Measurements from ENCODE around the gene DNM3. TPM values are rescaled to one million over a fixed set of nuclear protein-coding genes. Genes with fewer than 3 reads are reported as not detected.

The DNM3 gene
- polyA plus RNA-seq, 3 donors, result 0.15 TPM; not detected in 2

DNA sequence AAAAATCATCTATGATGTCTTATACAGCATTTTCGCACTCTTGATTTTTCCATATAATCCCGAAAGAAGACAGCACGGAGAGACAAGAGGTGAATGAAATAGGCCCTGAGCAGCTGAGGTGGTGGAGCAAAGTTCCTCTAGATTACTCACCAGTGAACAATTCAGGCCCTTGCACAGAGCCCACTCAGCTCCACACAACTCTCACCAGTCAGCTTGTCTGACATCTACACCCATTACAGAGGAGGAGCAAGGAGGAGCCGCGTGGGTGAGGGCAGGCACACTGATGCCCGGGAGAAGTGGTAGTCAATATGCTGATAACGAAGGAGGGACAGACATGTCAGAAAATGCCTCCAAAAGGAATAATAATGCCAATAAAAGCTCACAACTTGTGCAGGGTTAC, 59.9 kb downstream of the DNM3 start:
- H3K4me3 Mint-ChIP-seq, result no peak overlapping the region
- H3K4me1 Mint-ChIP-seq, result peaks cover 12% of the 10 kb centered on the region
- H3K27ac Mint-ChIP-seq, result peak overlapping the region in 1 of 7 donors; percentile 57
- Histone ChIP-seq H3K79me2 (ENCODE audit: insufficient read depth, low read length) (no peaks in the 10 kb centered on the region), H3K27me3 (ENCODE audit: control insufficient read depth in 2 of 2, insufficient read depth in 2 of 2, low read length in 2 of 2) (no peaks in the 10 kb centered on the region), H3K4me2 (replicated peaks; ENCODE audit: extremely low read depth, low read length, poor library complexity, severe bottlenecking) (no peak overlapping the region), H3K9me3 (replicated peaks in 1 of 2; ENCODE audit: control insufficient read depth in 1 of 2, insufficient read depth in 1 of 2, low read length in 2 of 2) (no peaks in the 10 kb centered on the region), H3K9ac (ENCODE audit: insufficient read depth, low read length, poor library complexity, severe bottlenecking) (no peak overlapping the region), H2AFZ (ENCODE audit: insufficient read depth, low read depth, low read length, poor library complexity, severe bottlenecking) (no peak overlapping the region), H4K20me1 (ENCODE audit: insufficient read depth, low read length) (no peaks in the 10 kb centered on the region), H3K4me1 (ENCODE audit: control insufficient read depth in 1 of 2, insufficient read depth in 2 of 2, low read length in 2 of 2) (no peaks in the 10 kb centered on the region), H3K36me3 (replicated peaks in 1 of 2; ENCODE audit: control insufficient read depth in 1 of 2, insufficient read depth in 2 of 2, low read length in 2 of 2) (no peaks in the 10 kb centered on the region), H3K4me3 (replicated peaks in 1 of 3; ENCODE audit: low read depth in 2 of 3, low read length in 3 of 3) (no peak overlapping the region), H3K27ac (ENCODE audit: low read depth in 1 of 2, low read length in 2 of 2) (no peak overlapping the region)
- TF ChIP-seq, protein P1, sequence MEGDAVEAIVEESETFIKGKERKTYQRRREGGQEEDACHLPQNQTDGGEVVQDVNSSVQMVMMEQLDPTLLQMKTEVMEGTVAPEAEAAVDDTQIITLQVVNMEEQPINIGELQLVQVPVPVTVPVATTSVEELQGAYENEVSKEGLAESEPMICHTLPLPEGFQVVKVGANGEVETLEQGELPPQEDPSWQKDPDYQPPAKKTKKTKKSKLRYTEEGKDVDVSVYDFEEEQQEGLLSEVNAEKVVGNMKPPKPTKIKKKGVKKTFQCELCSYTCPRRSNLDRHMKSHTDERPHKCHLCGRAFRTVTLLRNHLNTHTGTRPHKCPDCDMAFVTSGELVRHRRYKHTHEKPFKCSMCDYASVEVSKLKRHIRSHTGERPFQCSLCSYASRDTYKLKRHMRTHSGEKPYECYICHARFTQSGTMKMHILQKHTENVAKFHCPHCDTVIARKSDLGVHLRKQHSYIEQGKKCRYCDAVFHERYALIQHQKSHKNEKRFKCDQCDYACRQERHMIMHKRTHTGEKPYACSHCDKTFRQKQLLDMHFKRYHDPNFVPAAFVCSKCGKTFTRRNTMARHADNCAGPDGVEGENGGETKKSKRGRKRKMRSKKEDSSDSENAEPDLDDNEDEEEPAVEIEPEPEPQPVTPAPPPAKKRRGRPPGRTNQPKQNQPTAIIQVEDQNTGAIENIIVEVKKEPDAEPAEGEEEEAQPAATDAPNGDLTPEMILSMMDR (IDR thresholded peaks at IDR 0.05), result no peak
- intact Hi-C loops (cut with micrococcal nuclease), result no loop called here
- DNase-seq, result no peak
- H3K36me3 Mint-ChIP-seq, result no peaks in the 10 kb centered on the region
- WGBS (ENCODE audit: insufficient coverage), result 100% methylated on average over 1 of the region's 7 CpGs
- peaks cover 0 to 3% (median 1%) of the 10 kb centered on the region in 3 donors for H3K27me3 Mint-ChIP-seq (ENCODE audit: low read depth in 3 of 3)
- peaks cover 0 to 1% (median 0%) of the 10 kb centered on the region in 7 donors for H3K9me3 Mint-ChIP-seq

DNA sequence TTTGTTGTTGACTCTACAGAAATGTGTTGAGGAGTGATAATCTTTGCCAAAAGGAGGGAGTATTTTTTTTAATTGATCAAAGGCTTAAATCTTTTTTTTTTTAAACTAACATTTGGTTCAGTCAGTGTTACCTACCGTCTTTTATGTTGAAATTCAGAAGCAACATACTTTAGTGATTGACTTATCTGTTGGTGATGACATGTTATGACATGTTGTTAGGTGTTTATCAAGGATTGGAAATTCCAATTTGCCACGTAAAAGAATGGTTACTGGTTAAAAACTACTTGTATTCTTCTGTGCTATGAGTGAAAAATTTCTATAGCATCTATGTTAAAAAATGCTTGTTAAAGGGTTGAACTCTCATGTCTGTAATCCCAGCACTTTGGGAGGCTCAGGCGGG, 61.2 kb downstream of the DNM3 start:
- no peak overlapping the region for H3K4me3 Mint-ChIP-seq
- H3K27me3 Mint-ChIP-seq (ENCODE audit: low read depth in 3 of 3), result peaks cover 0 to 3% (median 1%) of the 10 kb centered on the region in 3 donors

More for the DNA sequence above, 61.2 kb downstream of the DNM3 start:
- H4K20me1 ChIP-seq (ENCODE audit: insufficient read depth, low read length), result no peaks in the 10 kb centered on the region
- no peaks in the 10 kb centered on the region for H3K36me3 Mint-ChIP-seq
- TF ChIP-seq, protein P1 (IDR thresholded peaks at IDR 0.05), result no peak
- H3K27me3 ChIP-seq (ENCODE audit: control insufficient read depth in 2 of 2, insufficient read depth in 2 of 2, low read length in 2 of 2), result no peaks in the 10 kb centered on the region
- no peak for DNase-seq
- no peaks in the 10 kb centered on the region for H3K4me1 ChIP-seq (ENCODE audit: control insufficient read depth in 1 of 2, insufficient read depth in 2 of 2, low read length in 2 of 2)
- H3K9ac ChIP-seq (ENCODE audit: insufficient read depth, low read length, poor library complexity, severe bottlenecking), result no peak overlapping the region
- H3K27ac ChIP-seq (ENCODE audit: low read depth in 1 of 2, low read length in 2 of 2), result no peak overlapping the region
- H3K4me2 ChIP-seq (replicated peaks; ENCODE audit: extremely low read depth, low read length, poor library complexity, severe bottlenecking), result no peak overlapping the region
- H3K4me1 Mint-ChIP-seq, result peaks cover 12% of the 10 kb centered on the region
- no peak overlapping the region for H3K4me3 ChIP-seq (replicated peaks in 1 of 3; ENCODE audit: low read depth in 2 of 3, low read length in 3 of 3)
- no peak overlapping the region for H3K27ac Mint-ChIP-seq
- H3K9me3 Mint-ChIP-seq, result peaks cover 0 to 4% (median 0%) of the 10 kb centered on the region in 7 donors
- H3K36me3 ChIP-seq (replicated peaks in 1 of 2; ENCODE audit: control insufficient read depth in 1 of 2, insufficient read depth in 2 of 2, low read length in 2 of 2), result no peaks in the 10 kb centered on the region
- no peaks in the 10 kb centered on the region for H3K79me2 ChIP-seq (ENCODE audit: insufficient read depth, low read length)
- no peak overlapping the region for H2AFZ ChIP-seq (ENCODE audit: insufficient read depth, low read depth, low read length, poor library complexity, severe bottlenecking)
- 75% methylated on average over 2 of the region's 3 CpGs for WGBS (ENCODE audit: insufficient coverage)
- intact Hi-C loops (cut with micrococcal nuclease), result no loop called here
- H3K9me3 ChIP-seq (replicated peaks in 1 of 2; ENCODE audit: control insufficient read depth in 1 of 2, insufficient read depth in 1 of 2, low read length in 2 of 2), result no peaks in the 10 kb centered on the region
